ACC112 (cell line): ENCODE results near the gene PTP4A2.
A peak's percentile ranks its signal among the peaks of the same experiment; 100 is the strongest.

Experiments
- H2AFZ ChIP-seq: fragments of 200-600 bp; sonication (generic); one replicate; pipeline ENCODE4 v1.6.0; 2017; ENCODE audit warnings: antibody characterized with exemption, low read length; ENCODE audit not compliant: unreplicated experiment
- H3K27ac ChIP-seq: fragments of 200-600 bp; sonication (generic); 2 replicates; pipeline ENCODE4 v1.5.1; 2014; ENCODE audit warnings: low read depth, mild to moderate bottlenecking, antibody characterized with exemption, low read length, moderate library complexity
- H3K27me3 ChIP-seq: fragments of 200-600 bp; sonication (generic); 2 replicates; pipeline ENCODE4 v1.6.1; 2014; ENCODE audit warnings: mild to moderate bottlenecking, antibody characterized with exemption, low read length, moderate library complexity, mixed read lengths; ENCODE audit not compliant: insufficient read depth
- H3K36me3 ChIP-seq: fragments of 200-600 bp; sonication (generic); 2 replicates; pipeline ENCODE4 v1.6.1; 2016; ENCODE audit warnings: mild to moderate bottlenecking, antibody characterized with exemption, low read length, moderate library complexity, mixed read lengths; ENCODE audit not compliant: insufficient read depth
- H3K4me1 ChIP-seq: fragments of 200-600 bp; sonication (generic); one replicate; pipeline ENCODE4 v1.6.1; 2016; ENCODE audit warnings: low read length, mixed read lengths; ENCODE audit not compliant: insufficient read depth, unreplicated experiment, control insufficient read depth
- H3K4me3 ChIP-seq: fragments of 200-600 bp; sonication (generic); 2 replicates; pipeline ENCODE4 v1.5.1; 2014; ENCODE audit warnings: mild to moderate bottlenecking, low read depth, low read length
- H3K79me2 ChIP-seq: fragments of 200-600 bp; sonication (generic); one replicate; pipeline ENCODE4 v1.6.0; 2016; ENCODE audit warnings: low read length; ENCODE audit not compliant: control insufficient read depth, unreplicated experiment, insufficient read depth

The PTP4A2 gene

GRCh38 chr1:31938184-31938975 is at the start of gene PTP4A2:
TSS of gene PTP4A2 (minus strand) at chr1:31938368. CDS start at chr1:31919065, 19,303 bp downstream.
- Histone ChIP-seq H3K4me1 (peaks cover 40% of the 10 kb centered on the region), H3K4me3 (peak within 1 kb of the TSS; percentile 93), H3K27ac (peak within 1 kb of the TSS; percentile 90), H3K27me3 (no peaks in the 10 kb centered on the region), H2AFZ (peak within 1 kb of the TSS; percentile 48), H3K36me3 (no peaks in the 10 kb centered on the region), H3K79me2 (peaks cover 45% of the 10 kb centered on the region)

- Histone ChIP-seq H3K4me3 (no peak overlapping the region), H3K27ac (no peak overlapping the region), H3K4me1 (peaks cover 11% of the 10 kb centered on the region), H3K79me2 (no peaks in the 10 kb centered on the region), H3K27me3 (no peaks in the 10 kb centered on the region), H3K36me3 (0 out of 2 replicates have a peak, but pooled peaks cover 4% of the 10 kb centered on the region), H2AFZ (no peak overlapping the region)
These were observed 49.0 kb upstream of the PTP4A2 start for GRCh38 chr1:31987135-31987619.

- H3K4me1 ChIP-seq = peaks cover 11% of the 10 kb centered on the region
- no peaks in the 10 kb centered on the region for H3K27me3 ChIP-seq
- H3K36me3 ChIP-seq = 0 out of 2 replicates have a peak, but pooled peaks cover 4% of the 10 kb centered on the region
- H2AFZ ChIP-seq = peak overlapping the region; percentile 97
- H3K27ac ChIP-seq = peak overlapping the region; percentile 42
- no peaks in the 10 kb centered on the region for H3K79me2 ChIP-seq
- no peak overlapping the region; the same call in 1 of the 2 replicates for H3K4me3 ChIP-seq
These were observed 47.3 kb upstream of the PTP4A2 start for GRCh38 chr1:31985430-31985829.

GRCh38 chr1:31984419-31985347 is 46.5 kb upstream of the PTP4A2 start:
- peak overlapping the region; percentile 97 for H2AFZ ChIP-seq
- 0 out of 2 replicates have a peak, but pooled peaks cover 4% of the 10 kb centered on the region for H3K36me3 ChIP-seq
- peak overlapping the region; percentile 42 for H3K27ac ChIP-seq
- H3K27me3 ChIP-seq = no peaks in the 10 kb centered on the region
- peaks cover 11% of the 10 kb centered on the region for H3K4me1 ChIP-seq
- no peaks in the 10 kb centered on the region for H3K79me2 ChIP-seq
- no peak overlapping the region; the same call in 1 of the 2 replicates for H3K4me3 ChIP-seq

GRCh38 chr1:31981972-31982371 is 43.8 kb upstream of the PTP4A2 start:
- Histone ChIP-seq H3K4me3 (no peak overlapping the region), H3K27me3 (no peaks in the 10 kb centered on the region), H3K27ac (no peak overlapping the region), H3K36me3 (0 out of 2 replicates have a peak, but pooled peaks cover 4% of the 10 kb centered on the region), H3K4me1 (peaks cover 14% of the 10 kb centered on the region), H2AFZ (no peak overlapping the region), H3K79me2 (no peaks in the 10 kb centered on the region)

- Histone ChIP-seq H3K27ac (no peak overlapping the region), H3K27me3 (no peaks in the 10 kb centered on the region), H3K4me3 (no peak overlapping the region), H3K4me1 (peaks cover 16% of the 10 kb centered on the region), H3K79me2 (no peaks in the 10 kb centered on the region), H2AFZ (no peak overlapping the region), H3K36me3 (0 out of 2 replicates have a peak, but pooled peaks cover 4% of the 10 kb centered on the region)
These were observed 43.3 kb upstream of the PTP4A2 start for GRCh38 chr1:31981456-31981839.

- H3K27ac ChIP-seq = no peak overlapping the region
- 0 out of 2 replicates have a peak, but pooled peaks cover 4% of the 10 kb centered on the region for H3K36me3 ChIP-seq
- H3K27me3 ChIP-seq = no peaks in the 10 kb centered on the region
- H3K4me3 ChIP-seq = no peak overlapping the region
- H3K4me1 ChIP-seq = peaks cover 16% of the 10 kb centered on the region
- no peak overlapping the region for H2AFZ ChIP-seq
- H3K79me2 ChIP-seq = no peaks in the 10 kb centered on the region
These were observed 42.8 kb upstream of the PTP4A2 start for GRCh38 chr1:31980835-31981455.

- Histone ChIP-seq H3K4me3 (no peak overlapping the region), H2AFZ (no peak overlapping the region), H3K27ac (no peak overlapping the region), H3K27me3 (no peaks in the 10 kb centered on the region), H3K4me1 (peaks cover 5% of the 10 kb centered on the region), H3K36me3 (0 out of 2 replicates have a peak, but pooled peaks cover 4% of the 10 kb centered on the region), H3K79me2 (no peaks in the 10 kb centered on the region)
These were observed 40.8 kb upstream of the PTP4A2 start for GRCh38 chr1:31978843-31979400.

GRCh38 chr1:31977385-31978131 is 39.4 kb upstream of the PTP4A2 start:
- H3K27ac ChIP-seq = no peak overlapping the region; the same call in 1 of the 2 replicates
- peaks cover 5% of the 10 kb centered on the region for H3K4me1 ChIP-seq
- H3K4me3 ChIP-seq = no peak overlapping the region
- no peaks in the 10 kb centered on the region for H3K79me2 ChIP-seq
- no peaks in the 10 kb centered on the region for H3K27me3 ChIP-seq
- no peak overlapping the region for H2AFZ ChIP-seq
- H3K36me3 ChIP-seq = no peaks in the 10 kb centered on the region
